HL-60 (cell line): ENCODE results near the gene HS6ST3.

Source experiments
- CTCF ChIP-seq: IDR thresholded peaks from one replicate; pipeline ENCODE4 v1.5.1; 2011; ENCODE audit warnings: low read length, control low read depth, inconsistent platforms; ENCODE audit not compliant: insufficient read depth
- GABPA ChIP-seq: IDR thresholded peaks from 2 replicates; pipeline ENCODE4 v1.6.1; 2012; ENCODE audit warnings: low read depth

- no peak for TF ChIP-seq CTCF
- no peak for TF ChIP-seq GABPA
These were observed 18.4 kb upstream of the HS6ST3 start for GRCh38 chr13:96071504-96071903.
